ENCODE results near the gene ANO7. TPM values are rescaled to one million over a fixed set of nuclear protein-coding genes. Genes with fewer than 3 reads are reported as not detected.

Gene ANO7
- total and polyA plus RNA-seq, 2 of the 13 experiments (the other 11 are each of a cell fraction or from before 2014, with no cell fraction given): 4.1 to 4.9 TPM

DNA sequence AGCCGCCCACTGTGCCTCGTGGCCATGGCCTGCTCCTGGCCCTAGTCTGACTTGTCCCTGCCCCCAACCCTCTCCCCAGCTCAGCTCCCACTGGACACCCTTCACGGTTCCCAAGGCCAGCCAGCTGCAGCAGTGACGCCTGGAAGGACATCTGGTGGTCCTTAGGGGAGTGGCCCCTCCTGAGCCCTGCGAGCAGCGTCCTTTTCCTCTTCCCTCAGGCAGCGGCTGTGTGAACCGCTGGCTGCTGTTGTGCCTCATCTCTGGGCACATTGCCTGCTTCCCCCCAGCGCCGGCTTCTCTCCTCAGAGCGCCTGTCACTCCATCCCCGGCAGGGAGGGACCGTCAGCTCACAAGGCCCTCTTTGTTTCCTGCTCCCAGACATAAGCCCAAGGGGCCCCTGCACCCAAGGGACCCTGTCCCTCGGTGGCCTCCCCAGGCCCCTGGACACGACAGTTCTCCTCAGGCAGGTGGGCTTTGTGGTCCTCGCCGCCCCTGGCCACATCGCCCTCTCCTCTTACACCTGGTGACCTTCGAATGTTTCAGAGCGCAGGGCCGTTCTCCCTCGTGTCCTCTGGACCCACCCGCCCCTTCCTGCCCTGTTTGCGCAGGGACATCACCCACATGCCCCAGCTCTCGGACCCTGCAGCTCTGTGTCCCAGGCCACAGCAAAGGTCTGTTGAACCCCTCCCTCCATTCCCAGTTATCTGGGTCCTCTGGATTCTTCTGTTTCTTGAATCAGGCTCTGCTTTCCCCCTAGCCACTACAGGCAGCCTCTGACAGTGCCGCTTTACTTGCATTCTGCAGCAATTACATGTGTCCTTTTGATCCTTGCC is 35.8 kb downstream of the ANO7 start (continued):
- TF ChIP-seq CC2D1A (CRISPR knock-in tag; IDR thresholded peaks at IDR 0.05): no peak
- TF ChIP-seq SALL2 (CRISPR knock-in tag; IDR thresholded peaks at IDR 0.05): 0 out of 2 replicates have a peak, but pooled peaks have one; percentile 25
- TF ChIP-seq REL (CRISPR knock-in tag; conservative IDR thresholded peaks at IDR 0.05): 0 out of 2 replicates have a peak, but pooled peaks have one; percentile 50
- TF ChIP-seq ZNF335 (CRISPR knock-in tag; IDR thresholded peaks at IDR 0.05): no peak
- TF ChIP-seq MATR3 (CRISPR knock-in tag; IDR thresholded peaks at IDR 0.05): no peak
- TF ChIP-seq ZNF44 (CRISPR knock-in tag; IDR thresholded peaks at IDR 0.05): peak; percentile 82; the same call in 1 of the 2 replicates
- TF ChIP-seq, protein P1, sequence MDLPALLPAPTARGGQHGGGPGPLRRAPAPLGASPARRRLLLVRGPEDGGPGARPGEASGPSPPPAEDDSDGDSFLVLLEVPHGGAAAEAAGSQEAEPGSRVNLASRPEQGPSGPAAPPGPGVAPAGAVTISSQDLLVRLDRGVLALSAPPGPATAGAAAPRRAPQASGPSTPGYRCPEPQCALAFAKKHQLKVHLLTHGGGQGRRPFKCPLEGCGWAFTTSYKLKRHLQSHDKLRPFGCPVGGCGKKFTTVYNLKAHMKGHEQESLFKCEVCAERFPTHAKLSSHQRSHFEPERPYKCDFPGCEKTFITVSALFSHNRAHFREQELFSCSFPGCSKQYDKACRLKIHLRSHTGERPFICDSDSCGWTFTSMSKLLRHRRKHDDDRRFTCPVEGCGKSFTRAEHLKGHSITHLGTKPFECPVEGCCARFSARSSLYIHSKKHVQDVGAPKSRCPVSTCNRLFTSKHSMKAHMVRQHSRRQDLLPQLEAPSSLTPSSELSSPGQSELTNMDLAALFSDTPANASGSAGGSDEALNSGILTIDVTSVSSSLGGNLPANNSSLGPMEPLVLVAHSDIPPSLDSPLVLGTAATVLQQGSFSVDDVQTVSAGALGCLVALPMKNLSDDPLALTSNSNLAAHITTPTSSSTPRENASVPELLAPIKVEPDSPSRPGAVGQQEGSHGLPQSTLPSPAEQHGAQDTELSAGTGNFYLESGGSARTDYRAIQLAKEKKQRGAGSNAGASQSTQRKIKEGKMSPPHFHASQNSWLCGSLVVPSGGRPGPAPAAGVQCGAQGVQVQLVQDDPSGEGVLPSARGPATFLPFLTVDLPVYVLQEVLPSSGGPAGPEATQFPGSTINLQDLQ (CRISPR knock-in tag; IDR thresholded peaks at IDR 0.05): peak; percentile 37
- TF ChIP-seq NPAS2 (CRISPR knock-in tag; IDR thresholded peaks at IDR 0.05; ENCODE audit: borderline replicate concordance): no peak
- peak; percentile 57 for TF ChIP-seq ZFY (CRISPR knock-in tag; IDR thresholded peaks at IDR 0.05)
- TF ChIP-seq KLF15 (CRISPR knock-in tag; IDR thresholded peaks at IDR 0.05; ENCODE audit: borderline replicate concordance): 0 out of 2 replicates have a peak, but pooled peaks have one; percentile 20
- TF ChIP-seq ZFYVE20 (CRISPR knock-in tag; IDR thresholded peaks at IDR 0.05; ENCODE audit: borderline replicate concordance, low read depth): no peak
- peak; percentile 49; the same call in 1 of the 2 replicates for TF ChIP-seq ZNF383 (CRISPR knock-in tag; IDR thresholded peaks at IDR 0.05; ENCODE audit: borderline replicate concordance)
- no peak for TF ChIP-seq NFRKB (IDR thresholded peaks at IDR 0.05)
- no peak for TF ChIP-seq RARG (CRISPR knock-in tag; IDR thresholded peaks at IDR 0.05; ENCODE audit: low read depth)
- TF ChIP-seq, protein P2, sequence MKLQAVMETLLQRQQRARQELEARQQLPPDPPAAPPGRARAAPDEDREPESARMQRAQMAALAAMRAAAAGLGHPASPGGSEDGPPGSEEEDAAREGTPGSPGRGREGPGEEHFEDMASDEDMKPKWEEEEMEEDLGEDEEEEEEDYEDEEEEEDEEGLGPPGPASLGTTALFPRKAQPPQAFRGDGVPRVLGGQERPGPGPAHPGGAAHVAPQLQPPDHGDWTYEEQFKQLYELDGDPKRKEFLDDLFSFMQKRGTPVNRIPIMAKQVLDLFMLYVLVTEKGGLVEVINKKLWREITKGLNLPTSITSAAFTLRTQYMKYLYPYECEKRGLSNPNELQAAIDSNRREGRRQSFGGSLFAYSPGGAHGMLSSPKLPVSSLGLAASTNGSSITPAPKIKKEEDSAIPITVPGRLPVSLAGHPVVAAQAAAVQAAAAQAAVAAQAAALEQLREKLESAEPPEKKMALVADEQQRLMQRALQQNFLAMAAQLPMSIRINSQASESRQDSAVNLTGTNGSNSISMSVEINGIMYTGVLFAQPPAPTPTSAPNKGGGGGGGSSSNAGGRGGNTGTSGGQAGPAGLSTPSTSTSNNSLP (IDR thresholded peaks at IDR 0.05; ENCODE audit: low read depth, low read length): no peak
- TF ChIP-seq, protein P3, sequence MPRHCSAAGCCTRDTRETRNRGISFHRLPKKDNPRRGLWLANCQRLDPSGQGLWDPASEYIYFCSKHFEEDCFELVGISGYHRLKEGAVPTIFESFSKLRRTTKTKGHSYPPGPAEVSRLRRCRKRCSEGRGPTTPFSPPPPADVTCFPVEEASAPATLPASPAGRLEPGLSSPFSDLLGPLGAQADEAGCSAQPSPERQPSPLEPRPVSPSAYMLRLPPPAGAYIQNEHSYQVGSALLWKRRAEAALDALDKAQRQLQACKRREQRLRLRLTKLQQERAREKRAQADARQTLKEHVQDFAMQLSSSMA (CRISPR knock-in tag; IDR thresholded peaks at IDR 0.05): peak; percentile 28; the same call in 1 of the 2 replicates
- TF ChIP-seq ZNF879 (CRISPR knock-in tag; IDR thresholded peaks at IDR 0.05): no peak
